Ramos (cell line): ENCODE measurements around the gene TMEM217.
"Not testable (repeated sequence)": the region's sequence is repeated elsewhere in the genome, so short reads cannot be mapped to it uniquely, and the experiment has no call there.

Source experiments
- in situ Hi-C: fragments of 300-500 bp; cut with MboI; formaldehyde crosslinking; loops from one replicate; pipeline ENCODE4 v1.14.3; 2022; ENCODE audit warnings: low sequenced_read_pairs; ENCODE audit not compliant: unreplicated experiment

The TMEM217 gene

GRCh38 chr6:37194886-37195285 is 63.1 kb downstream of the TMEM217 start:
- in situ Hi-C loops, result not testable (repeated sequence)

DNA sequence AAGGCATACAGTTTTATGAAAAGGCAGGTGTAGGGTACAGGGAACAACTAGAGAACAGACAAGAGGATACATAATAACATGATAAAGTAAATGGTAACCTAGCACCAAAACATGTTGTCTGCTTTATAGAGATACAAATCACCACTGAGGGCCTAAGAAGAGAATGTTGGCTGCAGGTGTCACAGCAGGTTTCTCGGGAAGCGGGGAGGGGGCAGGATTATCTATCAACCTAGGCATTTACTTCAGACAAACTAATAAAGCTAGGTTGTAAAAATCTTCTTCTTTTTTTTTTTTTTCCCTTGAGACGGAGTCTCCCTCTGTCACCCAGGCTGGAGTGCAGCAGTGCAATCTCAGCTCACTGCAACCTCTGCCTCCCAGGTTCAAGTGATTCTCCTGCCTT is 65.3 kb downstream of the TMEM217 start:
- in situ Hi-C loops, result no loop called here

GRCh38 chr6:37190159-37190535 is 67.8 kb downstream of the TMEM217 start:
- in situ Hi-C loops, result no loop called here

DNA sequence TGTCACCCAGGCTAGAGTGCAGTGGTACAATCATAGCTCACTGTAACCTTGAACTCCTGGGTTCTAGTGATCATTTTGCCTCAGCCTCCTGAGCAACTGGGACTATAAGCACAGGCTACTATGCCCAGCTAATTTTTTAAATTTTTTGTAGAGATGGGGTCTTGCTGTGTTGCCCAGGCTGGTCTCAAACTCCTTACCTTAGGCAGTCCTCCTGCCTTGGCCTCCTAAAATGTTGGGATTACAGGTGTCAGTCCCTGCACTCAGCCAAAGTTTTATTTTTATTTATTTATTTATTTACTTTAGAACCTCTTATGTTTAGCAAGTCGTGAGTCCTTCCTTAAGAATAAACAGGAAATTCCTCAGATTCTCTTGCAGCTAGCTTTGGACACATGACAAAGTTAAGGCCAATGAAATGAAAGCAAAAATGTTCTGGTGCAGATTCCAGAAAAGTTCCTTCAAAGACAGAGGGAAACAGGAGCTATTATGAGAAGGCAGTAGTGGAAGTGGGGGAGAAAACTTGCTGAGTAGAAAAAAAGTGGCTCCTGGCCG is 68.9 kb downstream of the TMEM217 start:
- in situ Hi-C loops, result no loop called here

GRCh38 chr6:37187321-37188022 is 70.5 kb downstream of the TMEM217 start:
- in situ Hi-C loops, result no loop called here

GRCh38 chr6:37185949-37186720 is 71.8 kb downstream of the TMEM217 start:
- in situ Hi-C loops, result not testable (repeated sequence)

DNA sequence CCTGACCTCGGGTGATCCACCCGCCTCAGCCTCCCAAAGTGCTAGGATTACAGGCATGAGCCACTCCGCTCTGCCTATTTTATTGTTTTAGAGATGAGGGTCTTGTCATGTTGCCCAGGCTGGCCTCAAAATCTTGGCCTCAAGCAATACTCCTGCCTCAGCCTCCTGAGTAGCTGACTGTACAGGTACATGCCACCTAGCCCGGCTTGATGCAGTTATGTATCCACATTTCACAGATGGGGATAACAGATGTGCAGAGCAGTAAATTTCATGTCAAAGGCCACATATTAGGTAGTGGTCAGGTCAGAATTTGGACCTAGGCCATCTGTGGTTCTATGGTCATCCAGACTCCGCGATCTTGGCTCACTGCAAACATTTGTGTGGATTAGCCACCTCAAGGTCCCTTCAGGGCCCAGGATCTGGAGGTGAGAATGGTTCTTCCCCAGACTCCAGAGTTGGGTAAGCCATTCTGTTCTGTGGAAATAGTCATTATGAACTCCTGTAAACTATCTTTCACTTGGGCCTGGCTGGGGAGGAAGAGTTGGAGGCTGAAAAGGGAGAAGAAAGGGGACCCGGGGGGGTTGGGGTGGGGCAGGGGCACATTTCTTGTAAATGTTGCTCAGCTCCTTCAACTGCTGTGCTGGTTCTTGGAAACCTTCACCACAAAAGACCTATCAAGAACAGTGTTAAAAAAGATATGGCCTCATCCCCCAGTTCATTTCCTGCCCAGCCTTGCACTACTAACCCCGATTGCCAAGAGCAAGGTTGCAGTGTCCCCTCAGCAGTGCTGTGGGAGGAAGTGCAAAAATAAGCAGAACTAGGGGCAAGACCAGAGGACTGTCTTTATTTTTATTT is 75.0 kb downstream of the TMEM217 start:
- in situ Hi-C loops, result no loop called here

DNA sequence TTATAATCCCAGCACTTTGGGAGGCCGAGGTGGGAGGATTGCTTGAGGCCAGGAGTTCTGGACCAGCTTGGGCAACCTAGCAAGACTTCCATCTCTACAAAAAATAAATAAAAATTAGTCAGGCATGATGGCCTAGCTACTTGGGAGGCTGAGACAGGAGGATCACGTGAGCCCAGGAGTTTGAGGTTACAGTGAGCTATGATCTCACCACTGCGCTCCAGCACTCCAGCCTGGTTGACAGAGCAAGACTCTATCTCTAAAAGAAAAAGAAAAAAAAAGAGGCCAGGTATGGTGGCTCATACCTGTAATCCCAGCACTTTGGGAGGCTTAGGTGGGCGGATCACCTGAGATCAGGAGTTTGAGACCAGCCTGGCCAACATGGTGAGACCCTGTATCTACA is 77.3 kb downstream of the TMEM217 start:
- in situ Hi-C loops, result not testable (repeated sequence)

GRCh38 chr6:37180075-37180474 is 77.9 kb downstream of the TMEM217 start:
- in situ Hi-C loops, result no loop called here

DNA sequence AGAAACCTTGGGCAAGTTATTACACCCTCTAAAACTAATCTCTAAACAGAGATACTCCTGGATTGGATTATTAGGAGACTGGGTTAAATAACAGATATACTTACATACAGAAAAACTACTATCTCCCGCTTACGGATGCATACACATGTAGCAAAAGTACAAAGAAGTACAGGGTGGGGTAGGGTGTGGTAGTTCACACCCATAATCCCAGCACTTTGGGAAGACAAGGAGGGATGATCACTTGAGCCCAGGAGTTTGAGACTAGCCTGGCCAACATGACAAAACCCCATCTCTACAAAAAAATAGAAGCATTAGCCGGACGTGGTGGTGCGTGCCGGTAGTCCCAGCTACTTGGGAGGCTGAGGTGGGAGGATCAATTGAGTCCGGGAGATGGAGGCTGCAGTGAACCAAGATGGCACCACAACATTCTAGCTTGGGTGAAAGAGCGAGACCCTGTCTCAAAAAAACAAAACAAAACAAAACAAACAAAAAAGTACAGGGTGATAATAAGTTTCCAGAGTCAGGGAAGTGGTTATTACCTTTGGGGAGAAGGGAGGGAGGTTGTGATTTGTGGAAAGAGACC is 79.9 kb downstream of the TMEM217 start:
- in situ Hi-C loops, result loop anchor here (10.0 kb wide), 1 partner anchor 153 kb away; no protein-coding TSS in a partner anchor

GRCh38 chr6:37177077-37177934 is 80.6 kb downstream of the TMEM217 start:
- in situ Hi-C loops, result loop anchor here (10.0 kb wide), 1 partner anchor 153 kb away; no protein-coding TSS in a partner anchor

GRCh38 chr6:37176268-37177076 is 81.5 kb downstream of the TMEM217 start:
- in situ Hi-C loops, result loop anchor here (10.0 kb wide), 1 partner anchor 152 kb away; no protein-coding TSS in a partner anchor

GRCh38 chr6:37175332-37176267 is 82.3 kb downstream of the TMEM217 start:
- in situ Hi-C loops, result loop anchor here (10.0 kb wide), 1 partner anchor 151 kb away; no protein-coding TSS in a partner anchor

DNA sequence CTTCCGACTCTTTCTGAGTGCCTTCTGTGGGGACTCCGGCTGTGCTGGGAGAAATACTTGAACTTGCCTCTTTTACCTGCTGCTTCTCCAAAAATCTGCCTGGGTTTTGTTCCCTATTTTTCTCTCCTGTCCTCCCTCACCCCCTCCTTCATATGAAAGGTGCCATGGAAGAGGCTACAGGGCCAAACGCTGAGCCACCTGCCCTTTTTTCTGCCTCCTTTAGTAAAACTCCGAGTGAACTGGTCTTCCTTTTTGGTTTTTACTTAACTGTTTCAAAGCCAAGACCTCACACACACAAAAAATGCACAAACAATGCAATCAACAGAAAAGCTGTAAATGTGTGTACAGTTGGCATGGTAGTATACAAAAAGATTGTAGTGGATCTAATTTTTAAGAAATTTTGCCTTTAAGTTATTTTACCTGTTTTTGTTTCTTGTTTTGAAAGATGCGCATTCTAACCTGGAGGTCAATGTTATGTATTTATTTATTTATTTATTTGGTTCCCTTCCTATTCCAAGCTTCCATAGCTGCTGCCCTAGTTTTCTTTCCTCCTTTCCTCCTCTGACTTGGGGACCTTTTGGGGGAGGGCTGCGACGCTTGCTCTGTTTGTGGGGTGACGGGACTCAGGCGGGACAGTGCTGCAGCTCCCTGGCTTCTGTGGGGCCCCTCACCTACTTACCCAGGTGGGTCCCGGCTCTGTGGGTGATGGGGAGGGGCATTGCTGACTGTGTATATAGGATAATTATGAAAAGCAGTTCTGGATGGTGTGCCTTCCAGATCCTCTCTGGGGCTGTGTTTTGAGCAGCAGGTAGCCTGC is 83.2 kb downstream of the TMEM217 start:
- in situ Hi-C loops, result loop anchor here (5.0 to 10.0 kb wide), 3 partner anchors 33 to 150 kb away; no protein-coding TSS in a partner anchor

DNA sequence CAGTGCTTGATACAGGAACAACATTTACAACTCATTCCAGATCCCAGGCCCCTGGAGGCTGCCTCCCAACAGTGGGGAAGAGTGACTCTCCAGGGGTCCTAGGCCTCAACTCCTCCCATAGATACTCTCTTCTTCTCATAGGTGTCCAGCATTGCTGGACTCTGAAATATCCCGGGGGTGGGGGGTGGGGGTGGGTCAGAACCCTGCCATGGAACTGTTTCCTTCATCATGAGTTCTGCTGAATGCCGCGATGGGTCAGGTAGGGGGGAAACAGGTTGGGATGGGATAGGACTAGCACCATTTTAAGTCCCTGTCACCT is 83.8 kb downstream of the TMEM217 start:
- in situ Hi-C loops, result loop anchor here (5.0 to 10.0 kb wide), 3 partner anchors 33 to 149 kb away; no protein-coding TSS in a partner anchor

DNA sequence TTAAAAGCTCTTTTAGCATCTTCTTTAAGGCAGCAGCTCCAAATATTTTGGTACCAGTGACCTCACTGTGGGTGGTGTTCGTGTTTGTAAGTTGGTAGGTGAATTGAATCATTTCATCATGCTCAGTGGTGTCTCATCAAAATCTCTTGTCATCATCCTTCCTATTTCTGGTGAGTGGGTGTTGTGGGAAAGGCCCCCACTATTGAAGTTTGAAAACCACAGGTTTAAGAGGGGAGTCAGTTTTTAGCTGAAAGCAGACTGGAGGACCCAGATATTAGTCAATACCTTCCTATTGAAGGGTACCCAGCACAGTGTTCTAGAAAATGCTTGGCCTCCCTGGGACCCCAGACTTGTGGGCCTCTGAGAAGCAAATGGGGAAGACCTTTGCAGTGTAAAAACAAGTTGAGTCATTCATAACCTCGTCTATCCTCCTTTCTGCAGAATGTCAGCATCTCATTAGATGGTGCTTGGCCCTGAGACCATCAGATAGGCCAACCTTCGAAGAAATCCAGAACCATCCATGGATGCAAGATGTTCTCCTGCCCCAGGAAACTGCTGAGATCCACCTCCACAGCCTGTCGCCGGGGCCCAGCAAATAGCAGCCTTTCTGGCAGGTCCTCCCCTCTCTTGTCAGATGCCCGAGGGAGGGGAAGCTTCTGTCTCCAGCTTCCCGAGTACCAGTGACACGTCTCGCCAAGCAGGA is 84.3 kb downstream of the TMEM217 start:
- in situ Hi-C loops, result loop anchor here (5.0 to 10.0 kb wide), 3 partner anchors 34 to 149 kb away; no protein-coding TSS in a partner anchor
